KMS-11 (cell line): Measurements from ENCODE around the gene BMP7.
A peak's percentile ranks its signal among the peaks of the same experiment; 100 is the strongest.
"Not testable (repeated sequence)": the region's sequence is repeated elsewhere in the genome, so short reads cannot be mapped to it uniquely, and the experiment has no call there.

Experiments used
- H2AFZ ChIP-seq: fragments of 200-600 bp; sonication (generic); 2 replicates; pipeline ENCODE4 v1.6.1; 2016; ENCODE audit warnings: antibody characterized with exemption, mixed run types, low read depth
- H3K27ac ChIP-seq: fragments of 200-600 bp; sonication (generic); 2 replicates; pipeline ENCODE4 v1.6.1; 2016; ENCODE audit warnings: mild to moderate bottlenecking, mixed run types
- H3K27me3 ChIP-seq: fragments of 200-600 bp; sonication (generic); 2 replicates; pipeline ENCODE4 v1.6.1; 2017; ENCODE audit warnings: mild to moderate bottlenecking, low read depth, mixed run types, moderate library complexity; ENCODE audit not compliant: insufficient read depth
- H3K36me3 ChIP-seq: fragments of 200-600 bp; sonication (generic); 2 replicates; pipeline ENCODE4 v1.6.1; 2017; ENCODE audit warnings: mild to moderate bottlenecking, mixed run types; ENCODE audit not compliant: insufficient read depth
- H3K4me1 ChIP-seq: fragments of 200-600 bp; sonication (generic); 2 replicates; pipeline ENCODE4 v1.6.1; 2016; ENCODE audit warnings: mild to moderate bottlenecking, low read depth, mixed run types; ENCODE audit not compliant: poor library complexity, severe bottlenecking
- H3K4me2 ChIP-seq: fragments of 200-600 bp; sonication (generic); 2 replicates; pipeline ENCODE4 v1.7.0; 2016; ENCODE audit warnings: mild to moderate bottlenecking, mixed run types
- H3K4me3 ChIP-seq: fragments of 200-600 bp; sonication (generic); IDR thresholded peaks from 2 replicates; pipeline ENCODE4 v1.6.1; 2017; ENCODE audit warnings: low read depth, low read length, mixed read lengths; ENCODE audit not compliant: insufficient read depth
- H3K79me2 ChIP-seq: fragments of 200-600 bp; sonication (generic); 2 replicates; pipeline ENCODE4 v1.6.1; 2016; ENCODE audit warnings: low read depth, mixed run types; ENCODE audit not compliant: insufficient read depth
- H3K9ac ChIP-seq: fragments of 200-600 bp; sonication (generic); 2 replicates; pipeline ENCODE4 v1.6.1; 2016; ENCODE audit warnings: mild to moderate bottlenecking, mixed run types
- H4K20me1 ChIP-seq: fragments of 200-600 bp; sonication (generic); 2 replicates; pipeline ENCODE4 v1.6.1; 2016; ENCODE audit warnings: mild to moderate bottlenecking, mixed run types; ENCODE audit not compliant: insufficient read depth
- CTCF ChIP-seq: fragments of 200-600 bp; sonication (generic); conservative IDR thresholded peaks from 2 replicates; pipeline ENCODE4 v1.6.1; 2017; ENCODE audit warnings: low read depth, mild to moderate bottlenecking, antibody characterized with exemption, low read length, moderate library complexity, mixed read lengths

The BMP7 gene

GRCh38 chr20:57268399-57269076 lies 2.1 kb upstream of the BMP7 start:
- peaks cover 38% of the 10 kb centered on the region for H3K4me1 ChIP-seq
- no peak overlapping the region for H2AFZ ChIP-seq
- H3K4me3 ChIP-seq, result no peak overlapping the region
- no peak overlapping the region for H3K9ac ChIP-seq
- no peak for TF ChIP-seq CTCF
- no peaks in the 10 kb centered on the region for H4K20me1 ChIP-seq
- no peak overlapping the region for H3K27ac ChIP-seq
- no peaks in the 10 kb centered on the region for H3K79me2 ChIP-seq
- H3K4me2 ChIP-seq, result no peak overlapping the region
- H3K36me3 ChIP-seq, result no peaks in the 10 kb centered on the region
- H3K27me3 ChIP-seq, result no peaks in the 10 kb centered on the region

GRCh38 chr20:57267158-57267821 lies 849 bp upstream of the BMP7 start:
- no peaks in the 10 kb centered on the region for H4K20me1 ChIP-seq
- no peaks in the 10 kb centered on the region for H3K79me2 ChIP-seq
- no peaks in the 10 kb centered on the region for H3K36me3 ChIP-seq
- no peak overlapping the region for H3K27ac ChIP-seq
- no peak overlapping the region for H3K4me3 ChIP-seq
- H2AFZ ChIP-seq, result no peak overlapping the region
- no peak for TF ChIP-seq CTCF
- no peak overlapping the region for H3K9ac ChIP-seq
- no peak overlapping the region for H3K4me2 ChIP-seq
- H3K27me3 ChIP-seq, result no peaks in the 10 kb centered on the region
- peaks cover 25% of the 10 kb centered on the region for H3K4me1 ChIP-seq

GRCh38 chr20:57265997-57266290 lies 497 bp downstream of the BMP7 start:
- Histone ChIP-seq H3K9ac (no peak overlapping the region), H3K4me2 (peak overlapping the region; percentile 30; the same call in 1 of the 2 replicates), H3K27me3 (no peaks in the 10 kb centered on the region), H3K4me1 (peaks cover 20% of the 10 kb centered on the region), H4K20me1 (no peaks in the 10 kb centered on the region), H3K79me2 (no peaks in the 10 kb centered on the region), H3K4me3 (no peak overlapping the region), H3K36me3 (no peaks in the 10 kb centered on the region), H2AFZ (peak overlapping the region; percentile 47; the same call in 1 of the 2 replicates), H3K27ac (no peak overlapping the region)
- no peak for TF ChIP-seq CTCF

- H3K4me3 ChIP-seq, result no peak overlapping the region
- peaks cover 15% of the 10 kb centered on the region for H3K4me1 ChIP-seq
- H4K20me1 ChIP-seq, result no peaks in the 10 kb centered on the region
- H3K36me3 ChIP-seq, result no peaks in the 10 kb centered on the region
- H3K9ac ChIP-seq, result no peak overlapping the region
- no peaks in the 10 kb centered on the region for H3K27me3 ChIP-seq
- TF ChIP-seq CTCF, result no peak
- H3K4me2 ChIP-seq, result peak overlapping the region; percentile 30; the same call in 1 of the 2 replicates
- H3K79me2 ChIP-seq, result no peaks in the 10 kb centered on the region
- no peak overlapping the region for H3K27ac ChIP-seq
- H2AFZ ChIP-seq, result peak overlapping the region; percentile 47; the same call in 1 of the 2 replicates
These were observed 975 bp downstream of the BMP7 start for GRCh38 chr20:57265336-57265996.

GRCh38 chr20:57264908-57265335 lies 1.5 kb downstream of the BMP7 start:
- not testable (repeated sequence) for H3K4me2 ChIP-seq, H3K27me3 ChIP-seq, H3K27ac ChIP-seq, H3K4me3 ChIP-seq, H3K36me3 ChIP-seq, H2AFZ ChIP-seq, H4K20me1 ChIP-seq, H3K9ac ChIP-seq, H3K4me1 ChIP-seq, H3K79me2 ChIP-seq
